Measurements from ENCODE around the gene TBRG4.

TBRG4 gene

GRCh38 chr7:45075871-45076796 is 35.4 kb downstream of the TBRG4 start:
- Histone ChIP-seq H3K27me3 (no peaks in the 10 kb centered on the region), H3K9me3 (no peaks in the 10 kb centered on the region), H3K4me3 (ENCODE audit: low read depth in 1 of 2, low read length in 1 of 2) (no peak overlapping the region), H3K36me3 (peaks cover 69% of the 10 kb centered on the region), H3K4me1 (ENCODE audit: control insufficient read depth in 1 of 2, insufficient read depth in 1 of 2, low read depth in 1 of 2, low read length in 1 of 2) (peaks cover 10 to 16% of the 10 kb centered on the region in 2 experiments), H3K27ac (no peak overlapping the region)
- TF ChIP-seq CTCF (IDR thresholded peaks at IDR 0.05), result no peak

- H3K4me3 ChIP-seq (ENCODE audit: low read depth in 1 of 2, low read length in 1 of 2), result no peak overlapping the region
- H3K27me3 ChIP-seq, result no peaks in the 10 kb centered on the region
- peaks cover 10 to 16% of the 10 kb centered on the region in 2 experiments for H3K4me1 ChIP-seq (ENCODE audit: control insufficient read depth in 1 of 2, insufficient read depth in 1 of 2, low read depth in 1 of 2, low read length in 1 of 2)
- H3K9me3 ChIP-seq, result no peaks in the 10 kb centered on the region
- H3K27ac ChIP-seq, result peak overlapping the region; percentile 33
- peaks cover 77% of the 10 kb centered on the region for H3K36me3 ChIP-seq
- TF ChIP-seq CTCF (IDR thresholded peaks at IDR 0.05), result no peak
Observed at GRCh38 chr7:45075355-45075644, 36.2 kb downstream of the TBRG4 start.

GRCh38 chr7:45074528-45075354 is 36.8 kb downstream of the TBRG4 start:
- Histone ChIP-seq H3K27me3 (no peaks in the 10 kb centered on the region), H3K27ac (peak overlapping the region; percentile 33), H3K4me3 (ENCODE audit: low read depth in 1 of 2, low read length in 1 of 2) (no peak overlapping the region), H3K36me3 (peaks cover 83% of the 10 kb centered on the region), H3K4me1 (ENCODE audit: control insufficient read depth in 1 of 2, insufficient read depth in 1 of 2, low read depth in 1 of 2, low read length in 1 of 2) (peaks cover 10 to 16% of the 10 kb centered on the region in 2 experiments), H3K9me3 (no peaks in the 10 kb centered on the region)
- no peak for TF ChIP-seq CTCF (IDR thresholded peaks at IDR 0.05)

GRCh38 chr7:45073786-45074527 is 37.5 kb downstream of the TBRG4 start:
- Histone ChIP-seq H3K4me1 (ENCODE audit: control insufficient read depth in 1 of 2, insufficient read depth in 1 of 2, low read depth in 1 of 2, low read length in 1 of 2) (peaks cover 10 to 16% of the 10 kb centered on the region in 2 experiments), H3K36me3 (peaks cover 91% of the 10 kb centered on the region), H3K4me3 (ENCODE audit: low read depth in 1 of 2, low read length in 1 of 2) (no peak overlapping the region), H3K9me3 (no peaks in the 10 kb centered on the region), H3K27ac (no peak overlapping the region), H3K27me3 (no peaks in the 10 kb centered on the region)
- no peak for TF ChIP-seq CTCF (IDR thresholded peaks at IDR 0.05)

GRCh38 chr7:45073031-45073785 is 38.3 kb downstream of the TBRG4 start:
- Histone ChIP-seq H3K27me3 (no peaks in the 10 kb centered on the region), H3K9me3 (no peaks in the 10 kb centered on the region), H3K4me1 (ENCODE audit: control insufficient read depth in 1 of 2, insufficient read depth in 1 of 2, low read depth in 1 of 2, low read length in 1 of 2) (peaks cover 10 to 16% of the 10 kb centered on the region in 2 experiments), H3K36me3 (peaks cover 98% of the 10 kb centered on the region), H3K4me3 (ENCODE audit: low read depth in 1 of 2, low read length in 1 of 2) (no peak overlapping the region), H3K27ac (peak overlapping the region; percentile 79)
- no peak for TF ChIP-seq CTCF (IDR thresholded peaks at IDR 0.05)

Data from neutrophil (primary cell).